OCI-LY3 (cell line): ENCODE measurements around the gene MCAT.

Experiments used
- CTCF ChIP-seq: fragments of 200-600, 300-600 bp; sonication (generic); IDR thresholded peaks from 2 replicates; pipeline ENCODE4 v1.5.1; 2014; ENCODE audit warnings: antibody characterized with exemption, low read length, low read depth
- EZH2phosphoT487 ChIP-seq: fragments of 200-600 bp; shearing (Covaris generic); IDR thresholded peaks from 2 replicates; pipeline ENCODE4 v1.6.1; 2018; ENCODE audit warnings: antibody characterized with exemption, mixed run types, low read depth

- TF ChIP-seq CTCF: no peak
- no peak for TF ChIP-seq EZH2phosphoT487
Measured at GRCh38 chr22:43167001-43167589, 23.9 kb upstream of the MCAT start.
